NCI-H526 (cell line): ENCODE results near the gene PI16.
"Not testable (repeated sequence)": the region's sequence is repeated elsewhere in the genome, so short reads cannot be mapped to it uniquely, and the experiment has no call there.

Experiments used
- DNase-seq, 2 experiments: peaks; one replicate each; lab custom pipeline; 2025; lab: John Stamatoyannopoulos, UW

The PI16 gene

DNA sequence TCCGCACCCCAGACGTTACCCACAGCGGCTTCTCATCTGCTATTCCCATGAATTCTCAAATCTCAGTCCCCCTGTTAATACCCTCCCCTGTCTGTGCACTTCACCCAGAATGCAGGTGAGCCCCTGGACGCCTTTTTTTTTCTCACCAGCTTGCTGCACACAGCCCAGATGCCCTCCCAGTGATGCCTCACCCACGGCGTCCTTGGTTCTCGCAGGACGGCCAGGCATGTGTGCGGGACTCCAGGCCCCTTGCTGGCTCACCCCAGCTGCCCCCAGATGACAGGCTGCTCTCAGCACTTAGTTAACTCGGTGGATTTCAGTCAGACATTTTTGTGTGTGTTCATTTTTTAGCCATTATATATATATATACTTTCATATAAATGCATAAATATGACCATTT is 25.4 kb upstream of the PI16 start:
- no peak for DNase-seq

GRCh38 chr6:36929607-36930006 is 24.9 kb upstream of the PI16 start:
- peak in 1 of 2 experiments; percentile 17 for DNase-seq

DNA sequence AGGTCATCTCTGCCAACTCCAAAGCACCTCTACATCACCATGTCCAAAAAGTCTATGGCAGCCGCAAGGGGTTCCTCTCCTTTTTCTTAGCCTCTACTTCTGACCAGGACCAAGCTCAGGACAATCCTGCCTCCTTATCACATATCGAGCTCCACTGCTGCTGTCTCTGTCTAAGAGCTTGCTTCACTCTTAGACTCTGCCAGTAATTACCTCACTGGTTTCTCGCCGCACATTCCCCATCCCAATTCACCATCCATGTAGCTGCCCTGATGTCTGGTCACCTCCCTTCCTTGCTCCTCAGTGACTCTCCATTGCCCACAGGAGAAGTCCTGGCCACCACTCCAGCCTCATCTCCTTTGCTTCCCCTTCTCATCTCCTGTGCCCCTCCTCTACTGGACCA is 24.1 kb upstream of the PI16 start:
- DNase-seq: no peak

DNA sequence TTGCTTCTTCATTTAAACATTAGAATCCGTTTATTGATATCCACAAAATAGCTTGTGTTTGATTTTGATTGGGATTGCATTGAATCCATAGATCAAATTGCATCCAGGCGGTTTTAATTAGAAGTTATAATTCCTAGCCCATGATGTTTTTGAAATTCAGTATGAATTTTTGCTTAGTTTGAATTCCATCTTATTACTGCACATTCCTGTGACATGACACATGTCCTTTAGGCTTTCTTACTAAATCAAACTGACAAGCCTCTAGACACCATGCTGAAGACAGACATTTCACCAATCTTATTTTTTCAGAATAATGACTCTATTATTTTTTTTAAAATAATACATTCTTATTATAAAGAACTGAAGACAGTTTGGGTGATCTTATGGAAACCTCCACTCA is 21.4 kb upstream of the PI16 start:
- DNase-seq: no peak

GRCh38 chr6:36933519-36933918 is 21.0 kb upstream of the PI16 start:
- no peak for DNase-seq

GRCh38 chr6:36934901-36935300 is 19.6 kb upstream of the PI16 start:
- DNase-seq: no peak

DNA sequence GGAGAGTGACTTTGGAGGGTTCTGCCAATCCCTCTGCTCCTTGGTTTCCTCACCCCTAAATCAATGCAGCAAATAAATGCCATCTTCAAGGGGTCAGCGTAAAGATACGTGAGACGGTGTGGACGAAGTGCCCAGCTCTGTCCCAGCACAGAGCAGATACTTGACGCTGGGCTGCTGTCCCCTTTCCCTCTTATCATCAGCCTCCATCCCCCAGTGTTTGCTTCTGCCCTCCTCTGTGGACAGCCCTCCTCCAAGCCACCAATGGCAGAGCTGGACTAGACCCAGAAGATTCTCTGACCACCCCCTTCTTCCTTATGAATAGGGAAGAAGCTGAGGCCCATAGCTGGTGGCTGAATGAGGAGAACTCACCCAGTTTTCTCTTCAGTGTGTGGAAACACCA is 17.7 kb upstream of the PI16 start:
- no peak for DNase-seq

DNA sequence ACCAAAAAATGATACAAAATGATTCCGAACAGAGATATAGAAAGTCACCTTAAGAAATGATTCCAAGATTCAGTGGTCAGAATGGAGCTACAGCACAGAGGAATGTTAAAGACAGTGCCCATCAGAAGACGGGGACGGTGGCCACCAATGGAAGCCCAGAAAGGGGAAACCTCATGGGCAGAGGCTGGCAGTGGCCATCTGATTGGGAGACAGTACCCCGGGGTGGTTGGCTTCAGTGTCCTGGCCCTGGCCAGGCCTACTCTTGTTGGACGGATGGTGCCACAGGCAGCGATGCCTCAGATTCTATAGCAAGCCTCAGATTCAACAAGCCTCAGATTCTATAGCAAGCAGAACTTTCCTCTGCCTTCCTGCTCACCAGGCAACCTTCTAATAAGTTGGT is 16.6 kb upstream of the PI16 start:
- no peak for DNase-seq

DNA sequence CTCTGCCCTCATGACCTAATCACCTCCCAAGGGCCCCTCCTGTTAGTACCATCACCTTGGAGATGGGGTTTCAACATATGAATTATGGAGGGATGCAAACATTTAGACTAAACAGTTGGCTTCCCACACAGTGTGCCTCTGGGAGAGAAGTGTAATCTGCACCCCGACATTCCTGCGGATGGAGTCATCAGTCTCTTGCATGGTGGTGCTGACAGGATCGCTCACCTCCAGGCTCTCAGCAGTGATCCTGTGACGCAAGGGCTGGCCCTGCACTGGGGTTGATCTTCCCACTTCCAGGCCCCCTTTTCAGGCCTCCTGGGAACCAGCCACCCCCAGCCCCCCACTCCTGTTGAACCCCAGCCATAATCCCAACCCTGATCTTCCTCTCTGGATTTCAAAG is 16.0 kb upstream of the PI16 start:
- DNase-seq: no peak

GRCh38 chr6:36939005-36939404 is 15.5 kb upstream of the PI16 start:
- DNase-seq: not testable (repeated sequence)

- no peak for DNase-seq
These were observed 14.5 kb upstream of the PI16 start for GRCh38 chr6:36940027-36940426.

GRCh38 chr6:36941561-36941960 is 13.0 kb upstream of the PI16 start:
- not testable (repeated sequence) for DNase-seq

GRCh38 chr6:36942329-36942728 is 12.2 kb upstream of the PI16 start:
- DNase-seq: not testable (repeated sequence)

GRCh38 chr6:36944650-36945049 is 9.9 kb upstream of the PI16 start:
- no peak for DNase-seq

DNA sequence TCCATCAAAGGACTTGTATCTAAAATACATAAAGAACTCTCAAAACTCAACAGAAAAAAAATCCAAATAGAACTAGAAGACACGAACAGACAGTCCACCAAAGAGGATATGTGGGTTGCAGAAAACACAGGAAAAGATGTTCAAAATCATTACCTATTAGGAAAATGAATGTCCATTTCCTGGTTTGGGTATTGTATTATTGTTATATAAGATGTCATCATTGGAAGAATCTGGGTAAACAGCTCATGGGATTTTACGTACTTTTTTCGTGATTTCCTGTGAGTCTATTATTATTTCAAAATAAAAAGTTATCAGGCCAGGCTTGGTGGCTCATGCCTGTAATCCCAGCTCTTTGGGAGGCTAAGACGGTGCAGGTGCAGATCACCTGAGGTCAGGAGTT is 9.2 kb upstream of the PI16 start:
- DNase-seq: no peak

DNA sequence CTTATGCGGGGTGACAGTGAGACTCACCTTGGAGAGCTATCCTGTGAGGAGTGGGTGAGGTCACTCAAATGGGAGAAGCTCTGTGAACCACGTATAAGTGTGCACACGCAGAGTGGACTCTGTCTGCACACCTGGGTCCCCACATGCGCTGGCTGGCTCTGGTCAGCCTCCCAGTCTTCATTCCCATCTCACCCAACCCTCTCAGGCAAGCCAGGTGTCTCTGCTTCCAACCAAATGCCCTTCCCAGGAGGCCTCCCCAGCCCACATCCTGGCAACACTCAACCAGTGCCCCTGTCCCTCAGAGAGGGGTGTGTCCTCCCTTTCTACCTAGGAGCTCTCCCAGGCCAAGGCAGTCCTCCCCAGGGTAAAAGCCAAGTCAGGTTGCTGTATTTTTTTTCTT is 8.0 kb upstream of the PI16 start:
- peak in 1 of 2 experiments; percentile 41 for DNase-seq

DNA sequence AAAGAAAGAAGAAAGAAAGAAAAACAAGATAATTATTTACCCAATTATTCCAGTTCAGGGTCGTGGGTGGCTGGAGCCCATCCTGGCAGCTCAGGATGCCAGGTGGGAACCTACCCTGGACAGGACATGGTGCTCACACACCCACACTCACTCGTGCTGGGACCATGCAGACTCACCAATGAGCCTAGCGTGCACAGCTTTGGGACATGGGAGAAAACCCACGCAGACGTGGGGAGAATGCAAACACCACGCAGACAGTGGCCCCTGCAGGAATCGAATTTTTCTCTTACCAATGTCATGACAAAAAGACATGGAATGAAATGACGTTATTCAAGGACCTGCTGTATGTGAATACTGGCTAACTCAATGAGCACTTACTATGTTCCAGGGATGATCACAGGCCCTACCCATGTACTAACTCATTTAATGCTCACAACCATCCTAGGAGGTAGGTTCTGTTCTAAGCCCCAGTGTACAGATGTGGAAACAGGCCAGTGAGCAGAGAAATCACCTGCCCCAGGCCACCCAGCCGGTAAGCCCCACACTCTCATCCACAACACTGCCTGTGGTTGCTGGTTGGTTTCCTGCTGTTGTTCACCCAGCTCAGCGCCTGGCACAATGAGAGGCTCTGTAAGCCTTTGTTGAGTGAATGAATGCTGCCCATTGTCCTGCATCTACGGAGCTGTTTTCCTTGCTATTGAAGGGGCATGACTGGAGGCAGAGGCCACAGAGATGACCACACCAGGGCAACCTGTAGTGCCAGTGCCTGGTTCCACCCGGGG is 6.8 kb upstream of the PI16 start:
- peak in 1 of 2 experiments; percentile 28 for DNase-seq

DNA sequence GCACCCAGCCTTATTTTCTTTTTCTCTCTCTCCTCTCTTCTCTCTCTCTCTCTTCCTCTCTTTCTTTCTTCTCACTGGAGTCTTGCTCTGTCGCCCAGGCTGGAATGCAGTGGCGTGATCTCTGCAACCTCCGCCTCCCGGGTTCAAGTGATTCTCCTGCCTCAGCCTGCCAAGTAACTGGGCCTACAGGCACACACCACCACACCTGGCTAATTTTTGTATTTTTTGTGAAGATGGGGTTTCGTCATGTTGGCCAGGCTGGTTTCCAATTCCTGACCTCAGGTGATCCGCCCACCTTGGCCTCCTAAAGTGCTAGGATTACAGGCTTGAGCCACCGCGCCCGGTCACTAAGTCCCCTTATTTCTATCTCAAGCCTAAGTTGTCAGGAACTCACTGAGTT is 5.5 kb upstream of the PI16 start:
- not testable (repeated sequence) for DNase-seq

GRCh38 chr6:36949636-36950035 is 4.9 kb upstream of the PI16 start:
- DNase-seq: no peak

DNA sequence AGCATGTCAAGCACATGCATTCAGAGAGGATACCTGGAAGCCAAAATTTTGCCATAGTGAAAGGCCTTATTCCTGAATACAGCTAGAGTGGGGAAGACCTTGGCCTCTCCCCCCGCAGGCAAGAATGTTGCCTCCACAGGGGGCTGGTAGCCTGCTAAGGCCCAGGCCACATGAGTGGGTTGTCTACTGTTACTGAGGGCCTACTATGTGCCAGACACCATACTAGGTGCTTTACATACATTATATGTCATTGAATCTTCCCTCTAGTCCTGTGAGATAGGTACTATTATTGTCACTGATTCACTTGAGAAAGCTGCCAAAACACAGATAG is 642 bp upstream of the PI16 start:
- no peak for DNase-seq

DNA sequence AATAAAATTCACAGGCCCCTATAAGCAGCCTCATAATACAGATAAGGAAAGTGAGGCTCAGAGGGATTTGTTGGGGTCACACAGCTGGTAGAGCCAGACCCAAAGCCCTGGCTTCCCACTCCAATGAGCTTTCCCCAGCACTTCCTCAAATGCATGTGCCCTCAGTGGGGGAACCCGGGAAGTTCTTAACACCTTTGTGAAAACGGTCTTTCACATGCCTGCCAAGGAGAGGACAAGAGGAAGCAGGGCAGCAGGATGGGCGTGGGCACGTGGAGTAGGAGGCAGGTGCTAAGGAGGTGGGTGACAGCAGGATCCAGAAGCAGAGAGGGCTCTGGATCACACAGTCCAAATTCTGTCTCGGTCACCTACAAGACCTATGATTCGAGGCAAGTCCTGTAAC is 598 bp downstream of the PI16 start:
- DNase-seq: no peak

- no peak for DNase-seq
These were observed 1.3 kb downstream of the PI16 start for GRCh38 chr6:36955671-36956445.

GRCh38 chr6:36956446-36956820 is 1.9 kb downstream of the PI16 start:
- no peak for DNase-seq

DNA sequence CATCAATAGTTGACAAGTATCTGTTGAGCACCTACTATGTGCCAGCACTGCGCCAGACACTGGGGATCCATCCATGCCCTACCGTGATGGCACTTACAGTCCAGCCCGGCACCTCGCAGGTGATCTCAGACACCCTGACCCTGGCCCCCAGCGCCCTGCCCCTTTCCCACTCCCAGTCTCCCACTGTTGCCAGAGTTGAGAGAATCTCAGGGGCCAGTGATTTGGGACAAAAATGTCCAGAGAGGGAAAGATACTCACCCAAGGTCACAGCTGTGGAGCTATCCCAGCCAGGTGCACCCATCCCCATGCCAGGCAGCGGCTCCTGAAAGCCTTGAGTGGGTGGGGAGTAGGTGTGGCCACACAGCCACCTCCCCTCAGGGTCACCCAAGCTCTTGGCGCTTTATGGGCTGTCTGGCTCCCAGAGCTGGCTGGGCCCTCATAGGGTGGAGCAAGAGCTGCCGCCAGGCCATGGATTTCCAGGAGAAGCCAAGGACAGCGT is 3.3 kb downstream of the PI16 start:
- no peak for DNase-seq
